GM12892 (cell line): ENCODE measurements around the gene SULF2.

Experiments
- POLR2A ChIP-seq: IDR thresholded peaks from 2 replicates; pipeline ENCODE4 v1.6.1; 2011; ENCODE audit warnings: low read depth, low read length, control low read depth
- POLR2AphosphoS5 ChIP-seq: IDR thresholded peaks from 2 replicates; pipeline ENCODE4 v1.6.1; 2011; ENCODE audit warnings: low read depth, low read length, control low read depth

- no peak for TF ChIP-seq POLR2A
- TF ChIP-seq POLR2AphosphoS5: no peak
These were observed 20.7 kb upstream of the SULF2 start for GRCh38 chr20:47805951-47806350.
